ENCODE results near the gene CAMKMT. TPM values are rescaled to one million over a fixed set of nuclear protein-coding genes. Genes with fewer than 3 reads are reported as not detected.

The CAMKMT gene
- total and polyA plus RNA-seq, 9 of the 15 experiments (the other 6 are each of a cell fraction or from before 2014, with no cell fraction given), result 1.6 to 15.3 (median 7.4) TPM

- Histone ChIP-seq H3K4me2 (ENCODE audit: insufficient read depth, low read length) (no peak overlapping the region), H3K79me2 (ENCODE audit: control insufficient read depth, insufficient read depth, low read length) (no peaks in the 10 kb centered on the region), H3K4me1 (replicated peaks in 1 of 2; ENCODE audit: control insufficient read depth in 2 of 2, insufficient read depth in 2 of 2, low read length in 2 of 2) (no peaks in the 10 kb centered on the region; a peak in 1 of 5 replicates), H3K9ac (ENCODE audit: insufficient read depth in 1 of 2, low read depth in 2 of 2, low read length in 2 of 2) (no peak overlapping the region), H3K27ac (ENCODE audit: extremely low read depth, low read depth, low read length) (no peak overlapping the region), H3K9me1 (ENCODE audit: control insufficient read depth, insufficient read depth, low read length) (no peaks in the 10 kb centered on the region), H2AFZ (ENCODE audit: low read depth, low read length) (no peak overlapping the region), H3K9me3 (replicated peaks; ENCODE audit: control insufficient read depth, insufficient read depth, low read depth, low read length) (no peaks in the 10 kb centered on the region), H3K36me3 (ENCODE audit: control insufficient read depth, insufficient read depth, low read length) (no peaks in the 10 kb centered on the region), H3K4me3 (no peak overlapping the region), H4K20me1 (replicated peaks; ENCODE audit: control insufficient read depth, insufficient read depth, low read length) (no peaks in the 10 kb centered on the region), H3K27me3 (ENCODE audit: control insufficient read depth in 2 of 2, insufficient read depth in 2 of 2, low read length in 2 of 2) (no peaks in the 10 kb centered on the region)
- ATAC-seq, result no peak
- POLR2A ChIA-PET, result interaction anchor here (1.0 kb wide), 2 partner anchors 12 to 20 kb away, joined by 3 read pairs; no protein-coding TSS in a partner anchor
- in situ Hi-C loops (cut with MboI), result no loop called here
- CTCF ChIA-PET (ENCODE audit: low intra/inter-chr PET ratio), result interaction anchor here (0.6 kb wide), 1 partner anchor 395 kb away, joined by 3 read pairs; no protein-coding TSS in a partner anchor
- TF ChIP-seq KHSRP (IDR thresholded peaks at IDR 0.05) (no peak), CTCF (IDR thresholded peaks at IDR 0.05 in 2 of 3, conservative IDR thresholded peaks at IDR 0.05 in 1 of 3; ENCODE audit: insufficient read depth in 2 of 3, low read depth in 1 of 3, low read length in 3 of 3) (peak in 2 of 3 experiments; percentile 17 to 27; a peak in 2 of 6 replicates), ATF3 (IDR thresholded peaks at IDR 0.05) (no peak), ATF3 (CRISPR knock-in tag; conservative IDR thresholded peaks at IDR 0.05) (no peak), RAD21 (CRISPR knock-in tag; conservative IDR thresholded peaks at IDR 0.05 in 1 of 2, IDR thresholded peaks at IDR 0.05 in 1 of 2) (peak in 1 of 2 experiments; percentile 26; a peak in 1 of 4 replicates), SMAD1 (IDR thresholded peaks at IDR 0.05; ENCODE audit: low read depth, low read length, partially characterized antibody) (no peak)
- DNase-seq (ENCODE audit: extremely low read depth in 1 of 4, low spot score in 3 of 4), result peak in 1 of 4 experiments; percentile 9
- 23% methylated on average over 4 of the region's 4 CpGs for WGBS (ENCODE audit: insufficient coverage, low coverage, missing lambda C conversion rate)
- FAIRE-seq, result no peak
- BruUV-seq (replicated peaks), result no TSS peak
- intact Hi-C loops (cut with micrococcal nuclease), result no loop called here
These were observed 198.6 kb downstream of the CAMKMT start for GRCh38 chr2:44560352-44560751.
